Measurements from ENCODE around the gene FBLN7.
A peak's percentile ranks its signal among the peaks of the same experiment; 100 is the strongest.
"Not testable (repeated sequence)": the region's sequence is repeated elsewhere in the genome, so short reads cannot be mapped to it uniquely, and the experiment has no call there.

Gene FBLN7, protein sequence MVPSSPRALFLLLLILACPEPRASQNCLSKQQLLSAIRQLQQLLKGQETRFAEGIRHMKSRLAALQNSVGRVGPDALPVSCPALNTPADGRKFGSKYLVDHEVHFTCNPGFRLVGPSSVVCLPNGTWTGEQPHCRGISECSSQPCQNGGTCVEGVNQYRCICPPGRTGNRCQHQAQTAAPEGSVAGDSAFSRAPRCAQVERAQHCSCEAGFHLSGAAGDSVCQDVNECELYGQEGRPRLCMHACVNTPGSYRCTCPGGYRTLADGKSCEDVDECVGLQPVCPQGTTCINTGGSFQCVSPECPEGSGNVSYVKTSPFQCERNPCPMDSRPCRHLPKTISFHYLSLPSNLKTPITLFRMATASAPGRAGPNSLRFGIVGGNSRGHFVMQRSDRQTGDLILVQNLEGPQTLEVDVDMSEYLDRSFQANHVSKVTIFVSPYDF

DNA sequence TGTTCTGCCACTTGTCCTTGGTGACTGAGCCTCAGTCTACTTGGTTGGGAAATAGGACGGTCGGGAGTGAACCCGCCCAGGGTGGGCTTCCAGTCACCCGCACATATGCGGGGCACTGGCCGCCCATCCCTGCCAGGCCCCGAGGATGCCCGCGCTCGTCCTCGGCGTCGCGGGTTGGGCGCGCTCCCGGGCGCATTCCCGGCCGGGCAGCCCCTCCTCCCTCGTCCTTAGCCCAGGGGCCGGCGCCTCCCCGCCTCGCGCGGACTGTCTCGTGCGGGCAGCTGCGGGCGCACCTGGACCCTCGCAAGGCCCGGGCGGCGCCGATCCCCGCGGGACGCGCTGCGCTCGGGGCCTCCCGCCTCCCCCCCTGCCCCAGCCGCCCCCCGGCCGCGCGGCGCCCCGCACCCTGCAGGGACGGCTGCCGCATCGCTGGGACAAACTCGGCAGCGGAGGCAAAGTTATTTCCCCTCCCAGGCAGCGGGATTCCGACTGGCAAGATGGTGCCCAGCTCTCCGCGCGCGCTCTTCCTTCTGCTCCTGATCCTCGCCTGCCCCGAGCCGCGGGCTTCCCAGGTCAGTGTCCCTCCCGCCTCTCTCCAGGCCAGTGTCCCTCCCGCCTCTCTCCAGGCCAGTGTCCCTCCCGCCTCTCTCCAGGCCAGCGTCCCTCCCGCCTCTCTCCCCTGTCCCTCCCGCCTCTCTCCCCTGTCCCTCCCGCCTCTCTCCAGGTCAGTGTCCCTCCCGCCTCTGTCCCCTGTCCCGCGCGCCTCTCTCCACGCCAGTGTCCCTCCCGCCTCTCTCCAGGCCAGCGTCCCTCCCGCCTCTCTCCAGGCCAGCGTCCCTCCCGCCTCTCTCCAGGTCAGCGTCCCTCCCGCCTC lies at the start of gene FBLN7:
TSS of gene FBLN7 (plus strand) at position 227 of the 874 bp plus-strand sequence. CDS start at position 498, 271 bp downstream.
- Histone ChIP-seq H3K27me3 (ENCODE audit: control insufficient read depth, insufficient read depth, low read length) (peaks cover 65% of the 10 kb centered on the region), H3K9me3 (ENCODE audit: control insufficient read depth, insufficient read depth, low read length) (no peaks in the 10 kb centered on the region), H3K36me3 (ENCODE audit: control insufficient read depth, insufficient read depth, low read length) (no peaks in the 10 kb centered on the region), H3K4me3 (ENCODE audit: low read depth, low read length) (peak within 1 kb of the TSS; percentile 56), H3K9ac (ENCODE audit: low read depth, low read length) (no peak within 1 kb of the TSS), H3K4me1 (ENCODE audit: control insufficient read depth, insufficient read depth, low read length) (no peaks in the 10 kb centered on the region), H3K27ac (ENCODE audit: low read depth, low read length) (no peak within 1 kb of the TSS)

DNA sequence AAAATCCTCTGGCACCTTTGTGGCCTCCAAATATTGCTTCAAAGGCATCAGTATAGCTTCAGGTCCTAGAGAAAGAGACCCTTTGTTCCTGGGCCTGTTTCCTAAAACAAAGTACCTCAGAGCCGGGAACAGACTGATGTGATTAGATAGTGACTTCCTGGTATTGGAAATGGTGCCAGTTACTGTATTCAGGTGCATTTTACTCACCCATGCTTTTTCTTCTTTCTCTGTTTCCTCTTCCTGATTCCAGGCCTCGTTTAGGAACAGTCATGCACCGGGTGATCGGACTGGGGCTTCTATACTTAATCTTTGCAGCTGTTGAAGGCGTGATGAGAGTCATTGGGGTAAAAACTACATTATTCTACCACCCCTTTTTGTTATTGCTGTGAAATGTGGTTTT lies 48.8 kb upstream of the FBLN7 start:
- Histone ChIP-seq H3K4me3 (ENCODE audit: low read depth, low read length) (no peak overlapping the region), H3K36me3 (ENCODE audit: control insufficient read depth, insufficient read depth, low read length) (peaks cover 22% of the 10 kb centered on the region), H3K4me1 (ENCODE audit: control insufficient read depth, insufficient read depth, low read length) (no peaks in the 10 kb centered on the region), H3K27ac (ENCODE audit: low read depth, low read length) (no peak overlapping the region), H3K27me3 (ENCODE audit: control insufficient read depth, insufficient read depth, low read length) (no peaks in the 10 kb centered on the region), H3K9ac (ENCODE audit: low read depth, low read length) (no peak overlapping the region), H3K9me3 (ENCODE audit: control insufficient read depth, insufficient read depth, low read length) (no peaks in the 10 kb centered on the region)

DNA sequence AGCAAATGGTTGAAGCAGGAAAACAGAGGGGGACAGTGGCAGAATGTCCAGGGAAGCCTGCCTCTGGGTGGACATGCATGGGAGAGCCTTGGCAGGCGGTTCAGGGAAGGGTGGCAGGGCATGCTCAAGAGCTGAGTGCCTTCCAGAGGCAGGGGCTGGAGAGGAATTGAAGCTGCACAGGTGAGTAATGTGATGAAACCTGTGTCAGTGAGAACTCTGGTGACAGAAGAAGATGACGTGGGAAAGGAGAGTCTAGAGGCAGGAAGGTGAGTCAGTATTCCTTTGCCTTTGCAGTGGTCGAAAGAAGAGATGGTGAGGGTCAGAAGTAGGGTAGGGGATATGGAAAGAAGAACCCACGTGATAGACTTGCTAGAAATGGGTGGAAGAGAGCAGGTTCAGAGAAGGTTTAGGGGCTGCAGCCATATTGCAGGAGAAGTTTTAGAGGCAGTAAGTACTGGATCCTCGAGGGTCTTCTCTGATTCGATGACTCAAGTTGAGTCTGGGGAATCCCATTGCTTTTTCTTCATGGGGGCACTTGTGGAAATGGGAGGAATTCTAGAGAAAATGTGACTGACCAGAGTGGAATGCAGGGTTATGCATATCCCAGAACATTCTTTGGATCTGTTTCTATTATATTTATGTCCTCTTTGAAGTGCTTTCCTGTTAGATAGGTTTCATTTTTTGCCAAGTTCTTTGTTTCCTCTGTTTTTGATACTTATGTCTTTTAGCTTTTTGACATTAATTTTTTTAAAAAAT lies 45.7 kb upstream of the FBLN7 start:
- no peak overlapping the region for H3K27ac ChIP-seq (ENCODE audit: low read depth, low read length)

DNA sequence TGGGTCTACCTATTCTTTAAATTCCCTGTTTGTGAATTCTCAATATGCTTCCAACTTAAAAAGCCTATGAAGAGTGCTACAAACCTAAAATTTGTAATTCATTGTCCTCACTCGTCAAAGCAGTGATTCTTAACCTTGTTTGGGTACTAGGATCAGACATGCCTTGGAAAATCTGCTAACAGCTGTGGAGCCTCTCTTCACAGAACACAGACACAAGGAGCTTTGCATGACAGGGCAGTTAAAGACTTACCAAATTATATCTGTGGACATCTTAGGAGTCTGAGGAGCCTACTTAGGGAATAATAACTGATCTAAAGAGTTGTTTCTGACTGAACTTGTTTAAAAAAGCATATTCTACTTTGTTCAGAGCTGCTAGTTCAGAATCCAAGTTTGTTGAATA lies 45.0 kb upstream of the FBLN7 start:
- peak overlapping the region; percentile 37 for H3K27ac ChIP-seq (ENCODE audit: low read depth, low read length)
- H3K9ac ChIP-seq (ENCODE audit: low read depth, low read length), result no peak overlapping the region
- no peaks in the 10 kb centered on the region for H3K9me3 ChIP-seq (ENCODE audit: control insufficient read depth, insufficient read depth, low read length)
- no peaks in the 10 kb centered on the region for H3K4me1 ChIP-seq (ENCODE audit: control insufficient read depth, insufficient read depth, low read length)
- no peaks in the 10 kb centered on the region for H3K27me3 ChIP-seq (ENCODE audit: control insufficient read depth, insufficient read depth, low read length)
- H3K4me3 ChIP-seq (ENCODE audit: low read depth, low read length), result no peak overlapping the region
- H3K36me3 ChIP-seq (ENCODE audit: control insufficient read depth, insufficient read depth, low read length), result peaks cover 16% of the 10 kb centered on the region

More for the DNA sequence above, 45.7 kb upstream of the FBLN7 start:
- no peak overlapping the region for H3K9ac ChIP-seq (ENCODE audit: low read depth, low read length)
- no peaks in the 10 kb centered on the region for H3K4me1 ChIP-seq (ENCODE audit: control insufficient read depth, insufficient read depth, low read length)
- H3K4me3 ChIP-seq (ENCODE audit: low read depth, low read length), result no peak overlapping the region
- H3K27me3 ChIP-seq (ENCODE audit: control insufficient read depth, insufficient read depth, low read length), result no peaks in the 10 kb centered on the region
- H3K9me3 ChIP-seq (ENCODE audit: control insufficient read depth, insufficient read depth, low read length), result no peaks in the 10 kb centered on the region
- peaks cover 20% of the 10 kb centered on the region for H3K36me3 ChIP-seq (ENCODE audit: control insufficient read depth, insufficient read depth, low read length)

DNA sequence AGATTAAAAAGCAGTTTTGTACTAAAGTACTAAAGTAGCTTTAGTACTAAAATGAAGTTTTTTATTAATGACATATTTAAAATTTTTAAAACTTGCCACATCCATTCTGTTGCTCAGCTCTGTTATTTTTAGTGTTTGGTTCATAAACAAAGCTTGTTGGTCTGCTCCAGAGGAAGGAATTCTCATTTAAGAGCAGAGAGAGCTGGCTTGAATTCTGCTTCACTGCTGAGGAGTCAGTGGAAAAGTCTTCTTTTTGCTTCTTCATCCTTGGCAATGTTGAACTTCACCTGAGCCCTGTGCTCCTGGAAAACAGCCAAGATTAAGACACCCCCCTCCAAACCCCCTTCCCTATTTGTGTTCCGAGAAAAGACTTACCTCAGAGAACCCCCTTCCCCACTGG lies 42.5 kb upstream of the FBLN7 start:
- no peak overlapping the region for H3K9ac ChIP-seq (ENCODE audit: low read depth, low read length)
- no peak overlapping the region for H3K4me3 ChIP-seq (ENCODE audit: low read depth, low read length)
- no peaks in the 10 kb centered on the region for H3K27me3 ChIP-seq (ENCODE audit: control insufficient read depth, insufficient read depth, low read length)
- H3K9me3 ChIP-seq (ENCODE audit: control insufficient read depth, insufficient read depth, low read length), result no peaks in the 10 kb centered on the region
- peaks cover 27% of the 10 kb centered on the region for H3K36me3 ChIP-seq (ENCODE audit: control insufficient read depth, insufficient read depth, low read length)
- H3K27ac ChIP-seq (ENCODE audit: low read depth, low read length), result no peak overlapping the region
- H3K4me1 ChIP-seq (ENCODE audit: control insufficient read depth, insufficient read depth, low read length), result no peaks in the 10 kb centered on the region

DNA sequence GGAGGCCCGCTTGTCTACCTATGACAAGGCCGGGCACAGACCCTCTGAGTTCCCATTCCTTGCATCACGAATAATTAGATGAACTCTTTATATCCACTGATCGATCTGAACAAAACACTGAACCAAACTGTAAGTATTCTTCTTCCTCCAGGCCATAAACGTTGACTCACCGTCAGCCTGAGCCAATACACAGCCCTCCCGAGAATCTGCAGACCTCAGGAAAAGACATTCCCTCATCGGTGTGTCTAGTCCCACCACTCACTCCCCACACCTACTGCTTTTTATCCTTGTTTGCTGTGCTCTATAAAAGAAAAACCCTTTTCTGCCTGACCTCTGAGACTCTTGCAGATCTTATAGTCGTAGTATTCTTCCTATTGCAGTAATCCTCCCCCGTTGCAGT lies 42.1 kb upstream of the FBLN7 start:
- peaks cover 31% of the 10 kb centered on the region for H3K36me3 ChIP-seq (ENCODE audit: control insufficient read depth, insufficient read depth, low read length)
- no peaks in the 10 kb centered on the region for H3K27me3 ChIP-seq (ENCODE audit: control insufficient read depth, insufficient read depth, low read length)
- H3K4me1 ChIP-seq (ENCODE audit: control insufficient read depth, insufficient read depth, low read length), result no peaks in the 10 kb centered on the region
- no peaks in the 10 kb centered on the region for H3K9me3 ChIP-seq (ENCODE audit: control insufficient read depth, insufficient read depth, low read length)
- no peak overlapping the region for H3K27ac ChIP-seq (ENCODE audit: low read depth, low read length)
- H3K9ac ChIP-seq (ENCODE audit: low read depth, low read length), result no peak overlapping the region
- H3K4me3 ChIP-seq (ENCODE audit: low read depth, low read length), result no peak overlapping the region

DNA sequence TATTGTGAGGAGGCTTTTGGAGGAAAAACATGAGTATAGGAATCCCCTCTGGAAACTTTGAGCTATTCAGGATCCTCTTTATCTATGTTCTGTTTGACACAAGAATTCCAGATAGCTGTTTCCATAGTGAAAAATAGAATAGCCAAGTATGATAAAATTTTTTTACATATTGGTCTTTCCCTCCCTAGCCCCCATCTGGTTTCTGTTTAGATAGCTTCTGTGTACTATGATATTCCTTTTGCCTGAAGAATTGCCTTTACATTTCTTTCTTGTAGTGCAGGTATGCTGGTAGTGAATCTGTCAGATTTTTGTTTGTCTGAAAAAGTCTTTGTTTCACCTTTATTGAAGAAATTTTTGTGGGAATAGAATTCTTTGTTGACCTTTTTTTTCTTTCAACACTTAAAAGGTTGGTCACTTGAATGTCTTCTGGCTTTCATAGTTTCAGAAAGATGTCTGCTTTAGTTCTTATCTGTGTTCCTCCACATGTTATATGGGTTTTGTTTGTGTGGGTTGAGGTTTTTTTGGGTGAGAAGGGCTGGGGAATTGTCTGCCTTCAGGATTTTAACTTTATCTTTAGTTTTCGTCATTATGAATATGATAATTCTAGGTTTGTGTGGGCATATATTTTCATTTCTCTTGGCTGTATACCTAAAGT lies 29.9 kb upstream of the FBLN7 start:
- Histone ChIP-seq H3K4me3 (ENCODE audit: low read depth, low read length) (no peak overlapping the region), H3K27ac (ENCODE audit: low read depth, low read length) (no peak overlapping the region), H3K36me3 (ENCODE audit: control insufficient read depth, insufficient read depth, low read length) (no peaks in the 10 kb centered on the region; the same call in 1 of the 2 replicates), H3K27me3 (ENCODE audit: control insufficient read depth, insufficient read depth, low read length) (no peaks in the 10 kb centered on the region), H3K9ac (ENCODE audit: low read depth, low read length) (no peak overlapping the region), H3K9me3 (ENCODE audit: control insufficient read depth, insufficient read depth, low read length) (no peaks in the 10 kb centered on the region; the same call in 1 of the 2 replicates), H3K4me1 (ENCODE audit: control insufficient read depth, insufficient read depth, low read length) (no peaks in the 10 kb centered on the region)

DNA sequence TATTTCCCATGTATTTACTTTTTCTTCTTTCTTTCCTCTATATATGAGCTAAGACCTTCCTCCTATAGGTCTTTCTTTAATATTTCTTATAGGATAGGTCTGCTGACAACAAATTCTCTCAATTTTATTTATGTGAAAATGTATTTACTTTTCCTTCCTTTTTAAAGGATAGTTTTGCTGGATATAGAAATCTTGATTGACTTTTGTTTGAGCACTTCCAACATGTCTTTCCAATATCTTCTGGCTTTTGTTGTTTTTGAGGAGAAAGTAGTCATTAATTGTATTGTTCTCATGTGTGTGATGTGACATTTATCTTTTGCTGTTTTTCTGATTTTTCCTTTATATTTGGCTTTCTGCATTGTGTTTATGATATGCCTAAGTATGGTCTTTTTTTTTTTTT lies 28.9 kb upstream of the FBLN7 start:
- H3K4me3 ChIP-seq (ENCODE audit: low read depth, low read length), result no peak overlapping the region
- no peaks in the 10 kb centered on the region for H3K4me1 ChIP-seq (ENCODE audit: control insufficient read depth, insufficient read depth, low read length)
- no peaks in the 10 kb centered on the region; the same call in 1 of the 2 replicates for H3K9me3 ChIP-seq (ENCODE audit: control insufficient read depth, insufficient read depth, low read length)
- H3K36me3 ChIP-seq (ENCODE audit: control insufficient read depth, insufficient read depth, low read length), result no peaks in the 10 kb centered on the region; the same call in 1 of the 2 replicates
- no peaks in the 10 kb centered on the region for H3K27me3 ChIP-seq (ENCODE audit: control insufficient read depth, insufficient read depth, low read length)
- no peak overlapping the region for H3K9ac ChIP-seq (ENCODE audit: low read depth, low read length)
- H3K27ac ChIP-seq (ENCODE audit: low read depth, low read length), result no peak overlapping the region

DNA sequence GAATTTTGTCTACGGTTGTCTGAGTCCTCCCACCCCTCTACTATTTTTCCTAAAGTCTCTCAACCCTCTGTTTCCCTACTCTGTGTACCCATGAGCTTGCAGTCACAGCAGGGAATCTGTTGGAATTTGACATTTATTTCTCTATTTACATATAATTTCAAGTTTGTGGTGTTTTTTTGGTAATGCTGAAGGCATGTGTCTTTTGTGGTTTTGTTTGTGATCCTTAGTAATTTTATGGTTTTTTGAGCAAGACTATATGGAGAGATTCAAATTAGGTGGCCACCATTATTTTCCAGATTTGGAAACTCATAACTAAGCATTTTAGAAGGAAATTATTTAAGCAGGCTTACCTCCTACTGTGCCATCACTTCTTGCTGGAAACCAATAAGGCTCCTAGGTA lies 27.2 kb upstream of the FBLN7 start:
- Histone ChIP-seq H3K4me3 (ENCODE audit: low read depth, low read length) (no peak overlapping the region), H3K9ac (ENCODE audit: low read depth, low read length) (no peak overlapping the region), H3K9me3 (ENCODE audit: control insufficient read depth, insufficient read depth, low read length) (no peaks in the 10 kb centered on the region; the same call in 1 of the 2 replicates), H3K27ac (ENCODE audit: low read depth, low read length) (no peak overlapping the region), H3K36me3 (ENCODE audit: control insufficient read depth, insufficient read depth, low read length) (no peaks in the 10 kb centered on the region; the same call in 1 of the 2 replicates), H3K4me1 (ENCODE audit: control insufficient read depth, insufficient read depth, low read length) (no peaks in the 10 kb centered on the region), H3K27me3 (ENCODE audit: control insufficient read depth, insufficient read depth, low read length) (no peaks in the 10 kb centered on the region)

DNA sequence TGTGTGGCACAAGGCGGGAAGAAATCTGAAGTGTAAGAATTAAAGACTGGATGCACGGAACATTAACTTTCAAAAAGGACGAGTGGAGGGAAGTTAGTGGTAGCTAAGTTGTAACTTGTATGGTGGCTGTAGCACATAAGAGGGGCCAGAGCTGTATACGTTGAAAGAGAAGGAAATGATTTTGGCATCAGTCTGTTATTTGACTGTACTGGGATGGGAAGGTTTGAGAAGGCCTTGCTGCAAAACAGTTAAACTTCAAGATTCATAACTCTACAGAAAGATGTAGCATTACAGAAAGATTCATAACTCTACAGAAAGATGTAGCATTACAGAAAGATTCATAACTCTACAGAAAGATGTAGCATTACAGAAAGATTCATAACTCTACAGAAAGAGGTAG lies 24.8 kb upstream of the FBLN7 start:
- not testable (repeated sequence) for H3K4me1 ChIP-seq (ENCODE audit: control insufficient read depth, insufficient read depth, low read length); H3K27ac ChIP-seq (ENCODE audit: low read depth, low read length); H3K36me3 ChIP-seq (ENCODE audit: control insufficient read depth, insufficient read depth, low read length); H3K27me3 ChIP-seq (ENCODE audit: control insufficient read depth, insufficient read depth, low read length); H3K9ac ChIP-seq (ENCODE audit: low read depth, low read length); H3K4me3 ChIP-seq (ENCODE audit: low read depth, low read length); H3K9me3 ChIP-seq (ENCODE audit: control insufficient read depth, insufficient read depth, low read length)
